PC-9 (cell line): ENCODE data around the gene CCDC191.

Experiments used
- CTCF ChIP-seq: fragments of 200-600 bp; sonication (generic); conservative IDR thresholded peaks from 2 replicates; pipeline ENCODE4 v1.6.1; 2017; ENCODE audit warnings: mixed run types, antibody characterized with exemption, mild to moderate bottlenecking, moderate library complexity
- EZH2 ChIP-seq: fragments of 200-600 bp; sonication (generic); IDR thresholded peaks from 2 replicates; pipeline ENCODE4 v1.8.0; 2017; ENCODE audit warnings: antibody characterized with exemption, low read depth

GRCh38 chr3:113953677-113954076, 102.6 kb downstream of the CCDC191 start:
- TF ChIP-seq CTCF (no peak), EZH2 (no peak)
